HUDEP-2 (cell line): ENCODE measurements around the gene ISG20.
A peak's percentile ranks its signal among the peaks of the same experiment; 100 is the strongest.

Experiments used
- DNase-seq, 76 experiments: peaks; one replicate each; lab custom pipeline; 2025; ENCODE audit not compliant: unreplicated experiment in 76 of 76; lab: John Stamatoyannopoulos, UW

ISG20 gene

DNA sequence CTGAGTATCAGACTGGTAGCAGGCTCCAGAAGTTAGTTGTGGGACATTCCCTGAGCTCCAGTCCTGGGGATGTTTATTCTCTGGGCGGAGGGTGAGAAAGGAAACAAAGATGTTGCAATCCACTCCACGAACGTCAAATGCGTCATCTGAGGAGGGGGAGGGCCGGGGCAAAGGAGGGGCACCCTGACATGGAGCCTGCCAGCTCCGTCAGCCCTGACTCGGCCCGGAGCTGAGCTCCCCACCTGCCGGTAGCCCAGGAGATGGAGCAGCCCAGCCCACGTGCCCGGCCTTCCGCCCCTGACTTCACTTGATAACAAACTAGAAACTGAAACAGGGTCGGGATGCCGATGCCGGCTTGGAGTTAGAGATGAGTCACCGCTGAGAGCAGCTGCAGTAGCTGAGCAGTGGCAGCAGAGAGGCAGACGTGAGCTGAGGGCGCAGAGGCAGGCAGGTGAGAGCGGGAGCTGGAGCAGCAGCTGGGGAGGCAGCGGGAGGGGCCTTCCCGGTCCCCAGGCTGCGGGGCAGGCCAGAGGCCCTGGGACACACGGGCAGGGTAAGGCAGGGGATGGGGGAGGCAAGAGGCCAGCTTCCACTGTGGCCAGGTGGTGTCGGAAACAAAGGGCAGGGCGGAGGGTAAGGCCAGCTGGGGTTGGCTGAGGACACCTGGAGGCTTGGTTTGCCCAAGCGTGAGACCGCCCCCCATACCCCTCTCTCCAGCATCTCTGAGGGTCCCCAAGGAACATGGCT lies at the start of gene ISG20:
TSS of gene ISG20 (plus strand) at position 391 of the 747 bp plus-strand sequence. CDS start at position 742, 351 bp downstream.
- peak in 74 of 76 experiments; percentile 25 to 96 (median 87) for DNase-seq

DNA sequence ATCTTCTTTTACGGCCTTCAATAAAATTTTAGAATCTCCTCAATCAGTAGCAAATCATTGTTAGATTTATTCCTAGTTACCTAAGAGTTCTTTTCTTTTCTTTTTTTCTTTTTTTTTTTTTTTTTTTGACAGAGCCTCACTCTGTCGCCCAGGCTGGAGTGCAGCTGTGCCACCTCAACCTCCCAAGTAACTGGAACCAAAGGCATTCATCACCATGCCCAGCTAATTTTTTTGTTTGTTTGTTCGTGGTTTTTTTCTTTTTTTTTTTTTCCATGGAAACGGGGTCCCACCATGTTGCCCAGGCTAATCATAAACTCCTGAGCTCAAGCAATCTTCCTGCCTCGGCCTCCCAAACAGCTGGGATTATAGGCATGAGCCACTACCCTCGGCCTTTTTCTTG lies 48.1 kb upstream of the ISG20 start:
- no peak for DNase-seq

GRCh38 chr15:88591384-88591783 lies 47.4 kb upstream of the ISG20 start:
- no peak for DNase-seq

GRCh38 chr15:88603885-88604284 lies 34.9 kb upstream of the ISG20 start:
- DNase-seq: no peak

DNA sequence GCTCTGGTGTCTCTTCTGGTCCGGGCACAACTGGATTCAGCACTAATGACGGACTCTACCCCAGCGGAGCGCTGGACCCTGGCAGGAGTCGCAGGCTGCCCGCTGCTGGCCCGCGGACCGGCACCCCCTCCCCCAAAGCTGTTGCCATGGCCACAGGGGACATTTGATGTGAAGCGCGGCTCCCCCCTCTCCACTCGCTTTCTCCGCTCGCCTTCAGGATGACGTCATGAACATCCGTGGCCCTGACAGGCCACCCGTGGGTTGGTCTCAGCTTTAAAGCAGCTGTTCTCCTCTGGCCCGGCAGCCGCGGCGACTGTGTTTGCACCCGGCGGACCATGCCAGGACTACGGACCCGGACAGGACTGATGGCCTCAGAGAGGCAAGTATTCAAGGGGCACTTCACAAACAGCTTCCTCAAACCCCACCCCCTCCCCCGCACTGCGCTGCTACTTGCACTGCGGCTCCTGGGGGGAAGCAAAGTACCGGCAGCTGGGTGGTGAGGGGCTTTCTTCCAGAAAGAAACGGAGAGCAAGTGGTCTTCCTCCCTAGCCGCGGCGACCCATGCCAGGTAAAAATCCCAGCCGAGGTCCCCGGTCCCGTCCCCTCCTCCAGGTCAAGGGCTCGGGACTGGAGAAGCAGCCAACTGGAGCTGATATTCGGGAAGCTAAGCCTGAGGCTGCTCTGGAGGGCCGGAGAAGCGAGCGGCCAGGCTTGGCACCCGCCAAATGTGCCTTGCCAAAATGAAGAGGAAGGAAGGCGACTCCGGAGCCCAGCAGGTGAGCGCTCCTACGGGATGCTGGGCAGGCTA lies 34.2 kb upstream of the ISG20 start:
- DNase-seq: no peak

GRCh38 chr15:88605189-88606069 lies 33.4 kb upstream of the ISG20 start:
- peak in 15 of 76 experiments; percentile 2 to 34 (median 12) for DNase-seq

DNA sequence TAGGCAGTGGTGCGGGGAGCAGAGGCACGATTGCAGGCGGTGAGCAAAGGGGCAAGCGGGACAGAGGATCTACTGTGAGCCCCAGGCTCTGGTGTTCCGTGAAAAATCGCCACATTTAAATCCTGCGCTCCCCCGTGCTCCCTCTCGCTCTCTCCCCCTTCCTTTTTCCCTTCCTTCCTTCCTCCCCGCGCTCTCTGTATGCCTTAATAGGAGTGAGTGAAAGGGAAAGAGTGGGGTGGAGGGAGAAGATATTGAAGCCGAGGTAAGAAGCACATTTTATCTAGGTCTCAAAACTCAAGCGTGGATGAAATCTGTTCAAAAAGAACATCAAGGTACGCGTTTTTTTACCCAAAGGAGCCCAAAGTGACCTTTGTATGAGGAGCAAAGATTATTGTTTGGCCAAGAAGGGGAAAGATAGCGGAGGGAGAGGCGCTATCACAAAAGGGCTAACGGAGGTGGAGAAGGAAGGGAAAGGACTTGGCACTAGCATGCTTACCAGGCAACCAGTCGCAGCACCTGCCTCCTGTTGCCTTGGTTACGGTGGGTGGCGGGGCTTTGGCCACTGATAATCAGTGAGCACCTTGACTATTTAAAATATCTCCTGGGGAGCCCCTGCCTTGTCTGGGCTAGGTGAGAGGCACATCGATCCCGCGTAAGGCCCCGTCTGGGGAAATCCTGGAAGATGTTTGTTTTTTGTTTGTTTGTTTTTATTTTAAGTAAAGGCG lies 32.6 kb upstream of the ISG20 start:
- no peak for DNase-seq

GRCh38 chr15:88607951-88608350 lies 30.9 kb upstream of the ISG20 start:
- no peak for DNase-seq

GRCh38 chr15:88608607-88609181 lies 30.1 kb upstream of the ISG20 start:
- DNase-seq: no peak

DNA sequence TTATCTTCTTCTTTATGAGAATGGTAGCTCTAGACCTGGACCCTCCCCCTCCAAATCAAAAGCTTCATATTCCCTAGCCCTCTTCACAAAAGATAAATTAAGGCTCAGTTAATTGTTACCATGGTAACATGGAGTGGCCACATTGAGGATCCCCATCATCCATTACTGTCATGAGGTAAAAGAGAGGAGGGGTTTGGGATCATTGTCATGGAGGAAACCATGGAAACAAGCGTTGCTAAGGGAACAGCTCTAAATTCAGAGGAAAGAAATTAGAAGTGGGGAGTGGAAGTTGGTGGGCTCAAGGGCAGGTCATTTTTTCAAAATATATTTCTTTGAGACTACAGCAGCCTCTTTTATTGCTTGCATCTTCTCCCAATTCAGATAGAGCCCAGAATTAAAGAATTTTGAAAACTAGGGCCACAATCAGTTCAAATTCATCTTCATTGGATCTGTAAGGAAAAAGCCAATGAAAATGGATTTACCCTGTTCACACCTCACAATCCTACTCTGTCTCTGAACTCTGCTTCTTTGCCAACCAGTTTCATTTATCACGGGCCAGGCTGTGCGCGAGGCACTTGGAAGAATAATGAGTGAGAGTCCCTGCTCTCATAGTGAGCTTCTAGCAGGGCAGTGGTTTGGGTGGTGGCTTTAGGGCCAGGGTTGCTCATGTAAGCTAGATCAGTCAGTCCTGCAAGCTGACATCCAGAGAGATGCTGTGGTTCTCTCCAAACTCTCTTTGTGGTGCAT lies 29.3 kb upstream of the ISG20 start:
- DNase-seq: no peak

GRCh38 chr15:88610701-88611231 lies 28.1 kb upstream of the ISG20 start:
- no peak for DNase-seq

DNA sequence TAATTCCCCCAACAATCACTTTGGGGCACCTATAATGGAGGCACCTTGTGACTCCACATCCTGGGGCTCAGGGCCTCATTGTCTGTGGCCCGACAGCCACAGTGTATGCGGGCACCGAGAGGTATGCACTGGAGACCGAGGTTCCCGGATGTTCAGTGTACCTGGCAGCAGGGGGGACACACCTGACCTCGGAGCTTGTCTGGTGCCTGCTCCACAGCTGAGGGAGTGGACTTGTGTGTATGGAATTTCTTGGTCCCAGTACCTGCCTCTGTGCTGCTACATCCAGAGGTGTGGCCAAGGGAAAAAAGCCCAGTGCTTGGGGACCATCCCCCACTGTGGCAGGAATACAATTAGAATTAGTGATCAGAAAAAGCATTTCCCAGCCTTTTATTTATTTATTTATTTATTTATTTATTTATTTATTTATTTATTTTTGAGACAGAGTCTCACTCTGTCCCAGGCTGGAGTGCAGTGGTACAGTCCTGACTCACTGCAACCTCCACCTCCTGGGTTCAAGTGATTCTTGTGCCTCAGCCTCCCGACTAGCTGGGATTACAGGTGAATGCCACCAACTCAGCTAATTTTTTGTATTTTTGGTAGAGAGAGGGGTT lies 26.5 kb upstream of the ISG20 start:
- no peak for DNase-seq

DNA sequence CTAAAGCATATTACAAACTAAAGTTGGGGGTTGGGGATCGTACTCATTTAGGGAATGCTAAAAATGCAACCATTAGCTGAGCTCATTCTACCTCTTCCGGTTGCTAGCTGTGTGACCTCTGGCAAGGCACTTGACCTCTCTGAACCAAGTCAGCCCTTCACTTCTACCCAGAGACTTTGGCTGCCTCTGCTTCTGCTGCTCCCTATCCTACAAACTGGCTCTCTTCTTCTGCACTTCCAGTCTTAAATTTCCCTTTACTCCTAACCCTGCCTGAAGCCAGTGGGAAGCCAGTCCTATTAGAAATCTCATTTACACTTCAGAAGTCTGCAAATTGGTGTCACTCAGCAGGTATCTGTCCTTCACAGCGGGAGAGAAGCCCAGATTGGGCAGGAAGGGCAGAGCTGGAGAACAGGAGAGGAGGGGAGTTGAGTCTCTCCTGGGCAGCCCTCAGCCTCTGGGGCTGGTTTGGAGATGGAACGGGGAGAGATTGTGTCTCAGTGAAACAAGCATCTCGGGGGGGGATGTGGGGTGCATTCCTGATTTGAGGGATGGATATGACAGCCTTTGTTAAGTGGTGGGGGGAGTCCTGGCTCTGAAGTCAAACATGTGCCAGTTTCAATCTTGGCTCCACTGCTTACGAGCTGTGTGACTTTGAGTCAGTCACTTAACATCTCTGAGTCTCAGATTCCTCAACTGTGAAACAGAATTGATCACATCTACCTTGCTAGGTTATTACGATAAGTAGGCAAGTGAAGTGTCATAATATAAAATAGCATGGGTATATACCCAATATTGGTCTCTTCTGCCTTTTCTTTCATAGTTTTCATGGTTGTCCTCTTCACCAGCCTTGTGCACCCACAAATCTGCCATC lies 25.5 kb upstream of the ISG20 start:
- DNase-seq: no peak

GRCh38 chr15:88615303-88616107 lies 23.3 kb upstream of the ISG20 start:
- no peak for DNase-seq

DNA sequence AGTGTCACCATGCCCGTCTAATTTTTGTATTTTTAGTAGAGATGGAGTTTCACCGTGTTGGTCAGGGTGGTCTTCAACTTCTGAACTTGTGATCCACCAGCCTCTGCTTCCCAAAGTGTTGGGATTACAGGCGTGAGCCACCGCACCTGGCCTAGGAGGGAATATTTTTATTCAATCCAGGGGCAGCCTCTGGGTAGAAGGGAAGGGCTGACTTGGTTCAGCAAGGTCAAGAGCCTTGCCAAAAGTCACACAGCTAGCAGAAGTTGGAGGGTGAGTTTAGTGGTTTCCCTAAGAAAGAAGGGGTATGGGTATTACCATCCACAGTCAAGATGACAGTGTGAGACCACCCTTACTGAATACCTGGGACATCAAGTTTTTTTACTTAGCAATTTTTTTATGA lies 22.6 kb upstream of the ISG20 start:
- DNase-seq: no peak

- DNase-seq: no peak
These were observed 21.6 kb upstream of the ISG20 start for GRCh38 chr15:88617031-88617722.
